HL-60 (cell line): ENCODE data around the gene CD34.

Source experiments
- DNase-seq, 2 experiments: peaks; one replicate each; pipeline ENCODE4 v3.0.0-alpha.2; 2010 to 2020; ENCODE audit warnings: low read depth in 1 of 2, low spot score in 1 of 2
- H3K27ac ChIP-seq: fragments of 250-450 bp; sonication (Bioruptor Pico); replicated peaks from 2 replicates; pipeline ENCODE4 v1.5.1; 2020; ENCODE audit warnings: mild to moderate bottlenecking, moderate library complexity
- H3K27me3 ChIP-seq: fragments of 250-450 bp; sonication (Bioruptor Pico); 2 replicates; pipeline ENCODE4 v1.5.1; 2021; ENCODE audit warnings: mild to moderate bottlenecking, moderate library complexity; ENCODE audit not compliant: insufficient read depth, poor library complexity, severe bottlenecking
- H3K4me3 ChIP-seq: replicated peaks from 2 replicates; pipeline ENCODE4 v1.5.1; 2011; ENCODE audit warnings: mild to moderate bottlenecking, control low read depth, low read length; ENCODE audit not compliant: insufficient read depth
- GABPA ChIP-seq: IDR thresholded peaks from 2 replicates; pipeline ENCODE4 v1.6.1; 2012; ENCODE audit warnings: low read depth
- POLR2AphosphoS5 ChIP-seq: IDR thresholded peaks from 2 replicates; pipeline ENCODE4 v1.6.1; 2012; ENCODE audit warnings: low read depth
- SPI1 ChIP-seq: IDR thresholded peaks from 2 replicates; pipeline ENCODE4 v1.6.1; 2012; ENCODE audit warnings: low read depth, mild to moderate bottlenecking, borderline replicate concordance
- TF ChIP-seq, protein P1 (sequence below): IDR thresholded peaks from 2 replicates; pipeline ENCODE4 v1.6.1; 2012; ENCODE audit warnings: low read depth; ENCODE audit not compliant: insufficient replicate concordance
- TF ChIP-seq, protein P2 (sequence below): IDR thresholded peaks from one replicate; pipeline ENCODE4 v1.5.1; 2011; ENCODE audit warnings: low read length, control low read depth, inconsistent platforms; ENCODE audit not compliant: insufficient read depth

Gene CD34

GRCh38 chr1:207923561-207923960, 12.6 kb upstream of the CD34 start:
- no peak overlapping the region for H3K4me3 ChIP-seq
- peak in 1 of 2 experiments; percentile 73 for DNase-seq
- TF ChIP-seq POLR2AphosphoS5 (peak; percentile 47; the same call in 1 of the 2 replicates), SPI1 (peak; percentile 47; the same call in 1 of the 2 replicates), GABPA (no peak)
- TF ChIP-seq, protein P1, sequence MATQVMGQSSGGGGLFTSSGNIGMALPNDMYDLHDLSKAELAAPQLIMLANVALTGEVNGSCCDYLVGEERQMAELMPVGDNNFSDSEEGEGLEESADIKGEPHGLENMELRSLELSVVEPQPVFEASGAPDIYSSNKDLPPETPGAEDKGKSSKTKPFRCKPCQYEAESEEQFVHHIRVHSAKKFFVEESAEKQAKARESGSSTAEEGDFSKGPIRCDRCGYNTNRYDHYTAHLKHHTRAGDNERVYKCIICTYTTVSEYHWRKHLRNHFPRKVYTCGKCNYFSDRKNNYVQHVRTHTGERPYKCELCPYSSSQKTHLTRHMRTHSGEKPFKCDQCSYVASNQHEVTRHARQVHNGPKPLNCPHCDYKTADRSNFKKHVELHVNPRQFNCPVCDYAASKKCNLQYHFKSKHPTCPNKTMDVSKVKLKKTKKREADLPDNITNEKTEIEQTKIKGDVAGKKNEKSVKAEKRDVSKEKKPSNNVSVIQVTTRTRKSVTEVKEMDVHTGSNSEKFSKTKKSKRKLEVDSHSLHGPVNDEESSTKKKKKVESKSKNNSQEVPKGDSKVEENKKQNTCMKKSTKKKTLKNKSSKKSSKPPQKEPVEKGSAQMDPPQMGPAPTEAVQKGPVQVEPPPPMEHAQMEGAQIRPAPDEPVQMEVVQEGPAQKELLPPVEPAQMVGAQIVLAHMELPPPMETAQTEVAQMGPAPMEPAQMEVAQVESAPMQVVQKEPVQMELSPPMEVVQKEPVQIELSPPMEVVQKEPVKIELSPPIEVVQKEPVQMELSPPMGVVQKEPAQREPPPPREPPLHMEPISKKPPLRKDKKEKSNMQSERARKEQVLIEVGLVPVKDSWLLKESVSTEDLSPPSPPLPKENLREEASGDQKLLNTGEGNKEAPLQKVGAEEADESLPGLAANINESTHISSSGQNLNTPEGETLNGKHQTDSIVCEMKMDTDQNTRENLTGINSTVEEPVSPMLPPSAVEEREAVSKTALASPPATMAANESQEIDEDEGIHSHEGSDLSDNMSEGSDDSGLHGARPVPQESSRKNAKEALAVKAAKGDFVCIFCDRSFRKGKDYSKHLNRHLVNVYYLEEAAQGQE = no peak
- TF ChIP-seq, protein P2, sequence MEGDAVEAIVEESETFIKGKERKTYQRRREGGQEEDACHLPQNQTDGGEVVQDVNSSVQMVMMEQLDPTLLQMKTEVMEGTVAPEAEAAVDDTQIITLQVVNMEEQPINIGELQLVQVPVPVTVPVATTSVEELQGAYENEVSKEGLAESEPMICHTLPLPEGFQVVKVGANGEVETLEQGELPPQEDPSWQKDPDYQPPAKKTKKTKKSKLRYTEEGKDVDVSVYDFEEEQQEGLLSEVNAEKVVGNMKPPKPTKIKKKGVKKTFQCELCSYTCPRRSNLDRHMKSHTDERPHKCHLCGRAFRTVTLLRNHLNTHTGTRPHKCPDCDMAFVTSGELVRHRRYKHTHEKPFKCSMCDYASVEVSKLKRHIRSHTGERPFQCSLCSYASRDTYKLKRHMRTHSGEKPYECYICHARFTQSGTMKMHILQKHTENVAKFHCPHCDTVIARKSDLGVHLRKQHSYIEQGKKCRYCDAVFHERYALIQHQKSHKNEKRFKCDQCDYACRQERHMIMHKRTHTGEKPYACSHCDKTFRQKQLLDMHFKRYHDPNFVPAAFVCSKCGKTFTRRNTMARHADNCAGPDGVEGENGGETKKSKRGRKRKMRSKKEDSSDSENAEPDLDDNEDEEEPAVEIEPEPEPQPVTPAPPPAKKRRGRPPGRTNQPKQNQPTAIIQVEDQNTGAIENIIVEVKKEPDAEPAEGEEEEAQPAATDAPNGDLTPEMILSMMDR = no peak
- H3K27me3 ChIP-seq = no peaks in the 10 kb centered on the region
- H3K27ac ChIP-seq = no peak overlapping the region

GRCh38 chr1:207923121-207923520, 12.2 kb upstream of the CD34 start:
- Histone ChIP-seq H3K27me3 (no peaks in the 10 kb centered on the region), H3K27ac (no peak overlapping the region), H3K4me3 (no peak overlapping the region)
- TF ChIP-seq GABPA = no peak
- DNase-seq = no peak

- DNase-seq = no peak
- H3K27me3 ChIP-seq = no peaks in the 10 kb centered on the region
- H3K4me3 ChIP-seq = no peak overlapping the region
- no peak overlapping the region for H3K27ac ChIP-seq
- TF ChIP-seq, protein P1 = no peak
- TF ChIP-seq, protein P2 = no peak
- no peak for TF ChIP-seq GABPA
- TF ChIP-seq POLR2AphosphoS5 = no peak
- no peak for TF ChIP-seq SPI1
Observed at GRCh38 chr1:207922554-207922953, 11.6 kb upstream of the CD34 start.

DNA sequence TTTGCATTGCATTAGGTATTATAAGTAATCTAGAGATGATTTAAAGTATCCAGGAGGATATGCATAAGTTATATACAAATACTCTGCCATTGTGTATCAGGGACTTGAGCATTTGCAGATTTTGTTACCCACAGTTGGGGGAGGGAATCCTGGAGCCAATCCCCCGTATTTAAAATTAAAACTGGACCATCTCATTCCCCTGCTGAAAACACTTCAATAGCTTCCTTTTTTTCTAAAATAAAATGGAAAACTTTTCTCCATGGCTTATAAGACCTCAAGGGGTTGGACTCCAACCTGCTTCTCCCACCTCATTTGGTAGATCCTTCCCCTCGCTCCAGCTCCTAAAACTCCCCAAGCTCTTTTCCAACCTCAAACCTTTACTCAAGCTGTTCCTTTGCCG, 10.4 kb upstream of the CD34 start:
- no peaks in the 10 kb centered on the region for H3K27me3 ChIP-seq
- no peak overlapping the region for H3K4me3 ChIP-seq
- DNase-seq = no peak
- TF ChIP-seq GABPA (no peak), POLR2AphosphoS5 (no peak), SPI1 (no peak)
- TF ChIP-seq, protein P2 = no peak
- TF ChIP-seq, protein P1 = no peak
- no peak overlapping the region for H3K27ac ChIP-seq
